SK-N-SH (cell line): ENCODE results near the gene SCG2. TPM values are rescaled to one million over a fixed set of nuclear protein-coding genes. Genes with fewer than 3 reads are reported as not detected.

ENCODE experiments used
- CTCF ChIA-PET: fragments of 300-600, 350-600 bp; formaldehyde crosslinking; extraction: SDS; loops from one replicate; lab custom pipeline; 2021; lab: Yijun Ruan, JAX
- POLR2A ChIA-PET: fragments of 350-600 bp; sonication (Branson Sonifier 250); formaldehyde crosslinking; extraction: SDS; loops from one replicate; lab custom pipeline; 2020; ENCODE audit warnings: antibody characterized with exemption, inconsistent platforms; lab: Yijun Ruan, JAX
- DNase-seq: peaks from one replicate; pipeline ENCODE4 v3.0.0; 2012
- H2AFZ ChIP-seq: fragments of 200-600 bp; sonication (generic); 2 replicates; pipeline ENCODE4 v1.8.1; 2016; ENCODE audit warnings: antibody characterized with exemption, mild to moderate bottlenecking, low read depth
- H3F3A ChIP-seq: fragments of 200-600 bp; sonication (generic); replicated peaks from 2 replicates; pipeline ENCODE3; 2016; ENCODE audit warnings: antibody characterized with exemption, mild to moderate bottlenecking; ENCODE audit not compliant: insufficient read depth
- H3K27ac ChIP-seq, 2 experiments: fragments of 200-500 bp in 1 of 2; fragments of 200-600 bp in 1 of 2; sonication (Bioruptor generic) in 1 of 2; sonication (generic), shearing (Covaris generic) in 1 of 2; 2 replicates each; pipeline versions ENCODE4 v1.5.1 to v1.6.1; 2014 to 2016; ENCODE audit warnings: low read depth in 2 of 2, inconsistent platforms in 1 of 2, low read length in 1 of 2, mild to moderate bottlenecking in 1 of 2, mixed read lengths in 1 of 2
- H3K27me3 ChIP-seq: fragments of 200-600 bp; sonication (generic), shearing (Covaris generic); 2 replicates; pipeline ENCODE4 v1.6.1; 2016; ENCODE audit warnings: mixed run types; ENCODE audit not compliant: insufficient read depth
- H3K36me3 ChIP-seq, 2 experiments: fragments of 200-500 bp in 1 of 2; fragments of 200-600 bp in 1 of 2; sonication (Bioruptor generic) in 1 of 2; sonication (generic) in 1 of 2; replicated peaks in 1 of 2; 2 replicates each; pipeline versions ENCODE3 to v1.5.1; 2014 to 2016; ENCODE audit warnings: low read length in 1 of 2, mild to moderate bottlenecking in 1 of 2; ENCODE audit not compliant: insufficient read depth in 2 of 2, control insufficient read depth in 1 of 2
- H3K4me1 ChIP-seq, 2 experiments: fragments of 200-500 bp in 1 of 2; fragments of 200-600 bp in 1 of 2; sonication (Bioruptor generic) in 1 of 2; sonication (generic), shearing (Covaris generic) in 1 of 2; 2 replicates each; pipeline versions ENCODE4 v1.5.1 to v1.6.1; 2014 to 2016; ENCODE audit warnings: low read depth in 1 of 2, low read length in 1 of 2, mixed run types in 1 of 2; ENCODE audit not compliant: insufficient read depth in 2 of 2, control insufficient read depth in 1 of 2
- H3K4me2 ChIP-seq: fragments of 200-600 bp; sonication (generic), shearing (Covaris generic); 2 replicates; pipeline ENCODE4 v1.6.1; 2017; ENCODE audit warnings: mixed run types
- H3K4me3 ChIP-seq, 2 experiments: fragments of 200-500 bp in 1 of 2; fragments of 200-600 bp in 1 of 2; sonication (Bioruptor generic) in 1 of 2; sonication (generic), shearing (Covaris generic) in 1 of 2; 2 replicates each; pipeline versions ENCODE4 v1.5.1 to v1.8.1; 2014 to 2016; ENCODE audit warnings: low read depth in 2 of 2, inconsistent platforms in 1 of 2, low read length in 1 of 2, mild to moderate bottlenecking in 1 of 2, mixed read lengths in 1 of 2, moderate library complexity in 1 of 2
- H3K79me2 ChIP-seq: fragments of 200-600 bp; sonication (generic); 2 replicates; pipeline ENCODE4 v1.8.1; 2017; ENCODE audit warnings: mild to moderate bottlenecking; ENCODE audit not compliant: insufficient read depth
- H3K9ac ChIP-seq: fragments of 200-600 bp; sonication (generic); 2 replicates; pipeline ENCODE4 v1.6.1; 2017; ENCODE audit warnings: mixed run types
- H3K9me2 ChIP-seq: fragments of 200-600 bp; sonication (generic); 2 replicates; pipeline ENCODE4 v1.6.1; 2017; ENCODE audit warnings: mixed run types
- H3K9me3 ChIP-seq: fragments of 200-600 bp; sonication (generic); 2 replicates; pipeline ENCODE4 v1.6.1; 2017; ENCODE audit warnings: mixed run types, mild to moderate bottlenecking, moderate library complexity
- H4K20me1 ChIP-seq: fragments of 200-600 bp; sonication (generic); 2 replicates; pipeline ENCODE4 v1.6.1; 2017; ENCODE audit warnings: mild to moderate bottlenecking, mixed run types; ENCODE audit not compliant: insufficient read depth
- CTCF ChIP-seq: fragments of 200-600 bp; sonication (generic); IDR thresholded peaks from 2 replicates; pipeline ENCODE4 v1.6.1; 2017; ENCODE audit warnings: antibody characterized with exemption, mild to moderate bottlenecking, moderate library complexity
- ELF1 ChIP-seq: IDR thresholded peaks from 2 replicates; pipeline ENCODE4 v1.4.0; 2012
- EZH2phosphoT487 ChIP-seq: fragments of 200-600 bp; sonication (generic); IDR thresholded peaks from 2 replicates; pipeline ENCODE4 v1.6.1; 2017; ENCODE audit warnings: low read depth, mixed run types, mild to moderate bottlenecking, antibody characterized with exemption, moderate library complexity, borderline replicate concordance
- GABPA ChIP-seq: IDR thresholded peaks from 2 replicates; pipeline ENCODE4 v1.4.0; 2012; ENCODE audit warnings: low read depth, mild to moderate bottlenecking
- GATA2 ChIP-seq: sonication (generic); formaldehyde crosslinking; IDR thresholded peaks from 2 replicates; pipeline ENCODE4 v1.5.0; 2020; ENCODE audit warnings: mild to moderate bottlenecking, missing genetic modification reagents
- IRF3 ChIP-seq: fragments of 150-350 bp; IDR thresholded peaks from 2 replicates; pipeline ENCODE4 v1.6.1; 2016; ENCODE audit warnings: mild to moderate bottlenecking, low read depth, low read length
- JUND ChIP-seq: IDR thresholded peaks from 2 replicates; pipeline ENCODE4 v1.4.0; 2012
- MEF2A ChIP-seq: IDR thresholded peaks from 2 replicates; pipeline ENCODE4 v1.4.0; 2012; ENCODE audit warnings: low read depth, borderline replicate concordance
- MXI1 ChIP-seq: IDR thresholded peaks from 2 replicates; pipeline ENCODE4 v1.6.1; 2012; ENCODE audit warnings: mild to moderate bottlenecking, low read depth, low read length, improper control_type of control experiment
- POLR2AphosphoS5 ChIP-seq: IDR thresholded peaks from 2 replicates; pipeline ENCODE4 v1.6.1; 2012; ENCODE audit warnings: low read depth, low read length
- REST ChIP-seq: IDR thresholded peaks from 2 replicates; pipeline ENCODE4 v1.6.1; 2012; ENCODE audit warnings: mild to moderate bottlenecking, low read depth, low read length, moderate library complexity
- RXRA ChIP-seq: IDR thresholded peaks from 2 replicates; pipeline ENCODE4 v1.4.0; 2012; ENCODE audit warnings: low read depth, mild to moderate bottlenecking, borderline replicate concordance
- TEAD4 ChIP-seq: IDR thresholded peaks from 2 replicates; pipeline ENCODE4 v1.4.0; 2012; ENCODE audit warnings: mild to moderate bottlenecking, borderline replicate concordance; ENCODE audit not compliant: insufficient read depth
- USF2 ChIP-seq: fragments of 150-350 bp; IDR thresholded peaks from 2 replicates; pipeline ENCODE4 v1.6.1; 2017; ENCODE audit warnings: antibody characterized with exemption, low read length, low read depth, borderline replicate concordance
- ZBTB33 ChIP-seq: IDR thresholded peaks from 2 replicates; pipeline ENCODE4 v1.4.0; 2012; ENCODE audit warnings: low read depth, borderline replicate concordance
- whole genome bisulfite sequencing: methylation state at CpG from one replicate; pipeline ENCODE4 v1.1.6; 2017; ENCODE audit warnings: low lambda C conversion rate; 5-methylcytosine and 5-hydroxymethylcytosine counted together
- polyA plus RNA-seq, 3 experiments: library from polyadenylated mRNA; depleted of rRNA; stranded (reverse); fragments of >200 nt; gene quantifications; 2 replicates each; pipeline ENCODE4 v1.2.3, GENCODE V29; 2012

Gene SCG2
- polyA plus RNA-seq, 1 of the 3 experiments (the other 2 are of a cell fraction), result 373 TPM

- TF ChIP-seq USF2 (no peak), REST (no peak), GABPA (no peak)
- TF ChIP-seq, all 33 proteins: peak for 0
Observed at GRCh38 chr2:223582001-223582400, 20.2 kb downstream of the SCG2 start (continued).

- WGBS, result 37% methylated on average over 6 of the region's 6 CpGs
- Histone ChIP-seq H3K36me3 (no peaks in the 10 kb centered on the region), H2AFZ (peak overlapping the region; percentile 94), H3K79me2 (no peaks in the 10 kb centered on the region), H3F3A (peaks cover 4% of the 10 kb centered on the region), H3K4me3 (peak overlapping the region in 1 of 2 experiments; percentile 14; a peak in 1 of 4 replicates), H3K4me2 (peak overlapping the region; percentile 65), H3K9me3 (no peaks in the 10 kb centered on the region), H3K27me3 (no peaks in the 10 kb centered on the region), H3K9ac (peak overlapping the region; percentile 58; the same call in 1 of the 2 replicates), H4K20me1 (no peaks in the 10 kb centered on the region), H3K9me2 (no peaks in the 10 kb centered on the region), H3K4me1 (peaks cover 6 to 7% of the 10 kb centered on the region in 2 experiments; a peak in 3 of 4 replicates), H3K27ac (peak overlapping the region; percentile 75 to 76)
- ChIA-PET CTCF (interaction anchor here (0.9 to 1.0 kb wide), 2 partner anchors 30 to 116 kb away, joined by 3 read pairs; no protein-coding TSS in a partner anchor), POLR2A (no interaction called here)
- DNase-seq, result peak; percentile 26
- TF ChIP-seq EZH2phosphoT487, result no peak
- no peak for TF ChIP-seq IRF3
- TF ChIP-seq RXRA, result no peak
- peak; percentile 24; the same call in 1 of the 2 replicates for TF ChIP-seq JUND
- peak; percentile 46; the same call in 1 of the 2 replicates for TF ChIP-seq POLR2AphosphoS5
- TF ChIP-seq GABPA, result no peak
- TF ChIP-seq TEAD4, result no peak
- no peak for TF ChIP-seq ELF1
- no peak for TF ChIP-seq CTCF
- TF ChIP-seq MEF2A, result no peak
- no peak for TF ChIP-seq MXI1
- TF ChIP-seq GATA2 (CRISPR knock-in tag), result no peak
- TF ChIP-seq ZBTB33, result no peak
- peak; percentile 33; the same call in 1 of the 2 replicates for TF ChIP-seq USF2
Observed at GRCh38 chr2:223580951-223581350, 21.2 kb downstream of the SCG2 start.
